ENCODE data around the gene ACBD4. TPM values are rescaled to one million over a fixed set of nuclear protein-coding genes. Genes with fewer than 3 reads are reported as not detected.

Gene ACBD4
- total RNA-seq, 1 donor from 2014 or later = 16.3 TPM

DNA sequence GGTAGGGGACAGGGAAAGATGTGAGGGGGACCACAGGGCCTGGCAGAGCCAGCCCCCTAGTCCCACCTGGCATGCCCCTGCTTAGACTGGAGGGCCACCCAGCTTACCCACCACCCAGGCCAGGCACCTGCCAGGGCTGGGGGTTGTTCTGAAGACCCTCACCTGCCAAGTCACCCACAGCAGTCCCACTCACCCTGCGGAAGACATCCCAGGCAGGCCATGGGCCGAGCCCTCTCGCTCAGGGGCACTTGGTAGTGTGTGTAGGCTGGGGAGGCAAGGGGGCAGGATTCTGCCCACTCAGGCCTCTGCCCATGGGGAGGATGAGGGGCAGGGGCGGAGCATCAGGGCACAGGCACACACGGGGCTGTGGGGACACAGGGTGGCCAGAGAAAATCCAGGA, 7.2 kb upstream of the ACBD4 start:
- Histone ChIP-seq H3K4me3 (no peak overlapping the region), H3K36me3 (no peaks in the 10 kb centered on the region), H3K27me3 (no peaks in the 10 kb centered on the region), H3K4me1 (peaks cover 49% of the 10 kb centered on the region), H3K9me3 (no peaks in the 10 kb centered on the region), H3K27ac (peak overlapping the region; percentile 78)
- intact Hi-C loops (cut with DNase I) = no loop called here
- TF ChIP-seq, protein P1, sequence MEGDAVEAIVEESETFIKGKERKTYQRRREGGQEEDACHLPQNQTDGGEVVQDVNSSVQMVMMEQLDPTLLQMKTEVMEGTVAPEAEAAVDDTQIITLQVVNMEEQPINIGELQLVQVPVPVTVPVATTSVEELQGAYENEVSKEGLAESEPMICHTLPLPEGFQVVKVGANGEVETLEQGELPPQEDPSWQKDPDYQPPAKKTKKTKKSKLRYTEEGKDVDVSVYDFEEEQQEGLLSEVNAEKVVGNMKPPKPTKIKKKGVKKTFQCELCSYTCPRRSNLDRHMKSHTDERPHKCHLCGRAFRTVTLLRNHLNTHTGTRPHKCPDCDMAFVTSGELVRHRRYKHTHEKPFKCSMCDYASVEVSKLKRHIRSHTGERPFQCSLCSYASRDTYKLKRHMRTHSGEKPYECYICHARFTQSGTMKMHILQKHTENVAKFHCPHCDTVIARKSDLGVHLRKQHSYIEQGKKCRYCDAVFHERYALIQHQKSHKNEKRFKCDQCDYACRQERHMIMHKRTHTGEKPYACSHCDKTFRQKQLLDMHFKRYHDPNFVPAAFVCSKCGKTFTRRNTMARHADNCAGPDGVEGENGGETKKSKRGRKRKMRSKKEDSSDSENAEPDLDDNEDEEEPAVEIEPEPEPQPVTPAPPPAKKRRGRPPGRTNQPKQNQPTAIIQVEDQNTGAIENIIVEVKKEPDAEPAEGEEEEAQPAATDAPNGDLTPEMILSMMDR (IDR thresholded peaks at IDR 0.05) = no peak
- no peak for ATAC-seq
- no peak for DNase-seq

DNA sequence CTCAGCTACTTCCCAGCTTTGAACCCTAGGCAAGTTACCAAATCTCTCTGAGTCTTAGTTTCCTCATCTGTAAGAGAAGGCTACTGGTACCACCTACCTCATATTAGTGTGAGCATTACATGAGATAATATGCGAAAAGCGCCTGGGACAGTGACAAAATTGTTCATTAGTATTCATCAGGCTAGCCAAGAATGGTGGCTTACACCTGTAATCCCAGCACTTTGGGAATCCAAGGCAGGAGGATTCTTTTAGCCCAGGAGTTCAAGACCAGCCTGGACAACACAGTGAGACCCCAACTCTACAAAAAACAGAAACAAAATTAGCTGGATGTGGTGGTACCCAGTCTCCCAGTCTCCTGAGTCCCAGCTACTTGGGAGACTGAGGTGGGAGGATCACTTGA, 6.5 kb upstream of the ACBD4 start:
- DNase-seq (no peak), ATAC-seq (no peak)
- H3K4me1 ChIP-seq = peaks cover 43% of the 10 kb centered on the region

DNA sequence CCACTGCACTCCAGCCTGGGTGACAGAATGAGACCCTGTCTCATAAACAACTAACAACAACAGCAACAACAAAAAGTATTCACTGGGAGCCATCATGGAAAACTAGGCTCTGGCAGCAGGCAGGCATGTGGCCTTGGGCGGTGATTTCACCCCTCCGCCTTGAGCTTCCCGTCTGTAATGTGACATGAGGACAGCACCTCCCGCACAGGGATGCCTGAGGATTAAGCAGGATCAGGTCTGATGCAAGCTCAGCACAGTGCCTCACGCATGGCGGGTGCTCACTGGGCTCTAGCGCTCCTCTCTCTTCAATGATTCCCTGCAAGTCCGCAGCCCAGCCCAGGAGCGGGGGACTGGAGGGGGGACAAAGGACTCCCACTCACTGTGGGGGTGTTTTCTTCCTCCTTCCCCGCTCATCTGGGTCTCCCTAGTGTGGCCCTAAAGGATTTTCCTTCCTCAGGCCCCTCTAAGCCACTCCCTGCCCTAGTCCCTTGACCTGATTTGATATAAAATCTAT, 6.0 kb upstream of the ACBD4 start:
- DNase-seq (no peak), ATAC-seq (no peak)
- no peaks in the 10 kb centered on the region for H3K36me3 ChIP-seq
- H3K27me3 ChIP-seq = no peaks in the 10 kb centered on the region
- H3K4me3 ChIP-seq = no peak overlapping the region
- H3K27ac ChIP-seq = peak overlapping the region; percentile 78
- H3K9me3 ChIP-seq = no peaks in the 10 kb centered on the region
- intact Hi-C loops (cut with DNase I) = no loop called here
- H3K4me1 ChIP-seq = peaks cover 39% of the 10 kb centered on the region
- TF ChIP-seq, protein P1 (IDR thresholded peaks at IDR 0.05) = no peak

More for the DNA sequence above, 6.5 kb upstream of the ACBD4 start:
- Histone ChIP-seq H3K27ac (peak overlapping the region; percentile 78), H3K36me3 (no peaks in the 10 kb centered on the region), H3K9me3 (no peaks in the 10 kb centered on the region), H3K27me3 (no peaks in the 10 kb centered on the region), H3K4me3 (no peak overlapping the region)
- TF ChIP-seq, protein P1 (IDR thresholded peaks at IDR 0.05) = no peak
- intact Hi-C loops (cut with DNase I) = no loop called here

DNA sequence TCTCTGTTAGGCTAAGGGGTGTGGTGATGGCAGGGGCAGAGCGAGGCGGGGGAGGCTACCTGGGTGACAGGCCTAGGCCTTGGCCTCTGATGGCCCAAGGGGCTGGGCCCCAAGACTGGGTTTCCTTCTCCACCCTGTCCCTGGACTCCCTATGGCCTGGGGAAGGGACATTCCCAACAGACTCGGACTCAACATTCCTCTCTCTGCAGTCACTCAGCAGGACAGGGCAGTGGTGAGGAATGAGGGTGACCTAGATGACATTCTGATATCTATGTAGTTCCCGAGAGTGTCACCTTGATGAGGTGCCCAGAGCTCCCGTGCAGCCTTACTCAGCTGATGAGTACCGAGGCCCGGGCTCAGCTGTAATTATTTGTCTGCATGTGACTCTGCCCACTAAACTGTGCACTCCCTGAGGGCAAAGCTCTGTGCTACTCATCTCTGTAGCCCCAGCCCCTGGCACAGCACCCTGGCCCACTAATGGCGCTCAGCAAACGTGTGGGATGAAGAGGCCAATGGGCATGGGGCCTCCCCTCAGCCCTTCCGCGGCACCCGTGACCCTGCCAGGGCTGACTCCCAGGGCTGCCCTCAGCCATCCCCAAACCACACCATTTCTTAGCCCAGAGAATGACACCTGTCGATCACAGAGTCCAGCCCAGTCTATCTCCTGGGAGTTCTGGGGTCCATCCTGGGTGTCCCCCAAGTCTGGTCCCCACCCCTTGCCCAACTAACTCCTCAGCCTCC, 5.4 kb upstream of the ACBD4 start:
- no peaks in the 10 kb centered on the region for H3K36me3 ChIP-seq
- peaks cover 38% of the 10 kb centered on the region for H3K4me1 ChIP-seq
- DNase-seq (no peak), ATAC-seq (no peak)
- H3K27me3 ChIP-seq = no peaks in the 10 kb centered on the region
- no peak overlapping the region for H3K4me3 ChIP-seq
- TF ChIP-seq, protein P1 (IDR thresholded peaks at IDR 0.05) = no peak
- no peaks in the 10 kb centered on the region for H3K9me3 ChIP-seq
- intact Hi-C loops (cut with DNase I) = no loop called here
- H3K27ac ChIP-seq = peak overlapping the region; percentile 78

DNA sequence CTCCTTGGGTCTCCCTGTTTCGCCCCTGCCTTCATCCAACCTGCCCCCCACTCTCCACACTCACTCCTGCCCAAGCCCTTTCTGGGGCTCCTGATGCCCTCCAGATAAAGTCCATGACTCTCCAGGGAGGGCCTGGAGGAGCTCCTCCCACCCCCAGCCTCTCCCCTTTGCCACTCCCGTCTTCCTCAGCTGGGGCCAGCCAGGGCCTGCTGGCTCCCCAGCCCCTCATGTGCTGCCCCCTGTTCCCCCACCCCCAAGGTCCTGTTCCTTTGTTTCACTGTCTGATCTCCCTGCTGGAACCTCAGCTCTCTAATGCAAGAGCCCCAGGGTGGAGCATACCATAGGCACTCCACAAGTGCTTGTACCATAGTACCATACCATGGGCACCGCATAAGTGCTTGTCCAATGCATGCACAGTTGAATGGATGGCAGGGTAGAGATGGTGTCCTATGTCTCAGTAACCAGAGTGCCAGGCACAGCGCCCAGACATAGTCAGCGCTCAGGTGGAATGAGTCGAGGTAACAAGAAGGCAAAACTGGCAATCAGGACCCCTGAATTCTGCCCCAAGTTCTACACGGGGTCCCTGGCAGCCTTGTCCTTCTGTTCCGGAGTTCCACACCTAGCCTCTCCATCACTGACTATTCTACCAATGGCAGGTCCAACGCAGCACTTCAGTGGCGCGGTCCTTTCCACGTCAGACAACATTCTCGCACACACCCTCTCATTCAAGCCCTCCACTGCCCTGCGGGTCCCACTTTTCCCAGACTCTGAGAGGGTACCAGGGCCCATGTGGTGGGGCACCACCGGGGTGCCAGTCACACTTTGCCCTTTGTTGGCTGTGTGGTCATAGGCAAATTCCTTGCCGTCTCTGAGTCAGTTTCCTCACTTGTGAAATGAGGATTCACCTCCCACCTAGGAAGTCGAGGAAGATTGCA, 4.5 kb upstream of the ACBD4 start:
- Histone ChIP-seq H3K36me3 (no peaks in the 10 kb centered on the region), H3K9me3 (no peaks in the 10 kb centered on the region), H3K27me3 (no peaks in the 10 kb centered on the region), H3K4me1 (peaks cover 41% of the 10 kb centered on the region), H3K27ac (peak overlapping the region; percentile 17), H3K4me3 (peak overlapping the region; percentile 79)
- intact Hi-C loops (cut with DNase I) = no loop called here
- TF ChIP-seq, protein P1 (IDR thresholded peaks at IDR 0.05) = no peak
- no peak for ATAC-seq
- DNase-seq = peak; percentile 58

Measured in upper lobe of right lung (tissue), 1 donor.